HG03045 (cell line): ENCODE data around the gene TP73.

Source experiments
- ATAC-seq: cut with Tn5 transposase; IDR thresholded peaks from one replicate; pipeline ENCODE4 v1.9.1; 2021; ENCODE audit warnings: mild to moderate bottlenecking, moderate library complexity; ENCODE audit not compliant: unreplicated experiment

The TP73 gene

GRCh38 chr1:3651930-3652547, at the start of gene TP73:
TP73 (plus strand) TSS chr1:3652516; CDS start chr1:3682366, 29,850 bp downstream.
- no peak for ATAC-seq

GRCh38 chr1:3603156-3603555, 49.2 kb upstream of the TP73 start:
- ATAC-seq = no peak

GRCh38 chr1:3603571-3604467, 48.5 kb upstream of the TP73 start:
- ATAC-seq = no peak

- no peak for ATAC-seq
These were observed 47.8 kb upstream of the TP73 start for GRCh38 chr1:3604468-3604974.

GRCh38 chr1:3604997-3605823, 47.1 kb upstream of the TP73 start:
- no peak for ATAC-seq

- no peak for ATAC-seq
These were observed 45.3 kb upstream of the TP73 start for GRCh38 chr1:3606779-3607702.

- no peak for ATAC-seq
These were observed 44.6 kb upstream of the TP73 start for GRCh38 chr1:3607703-3608065.

GRCh38 chr1:3608154-3608553, 44.2 kb upstream of the TP73 start:
- ATAC-seq = no peak

- no peak for ATAC-seq
These were observed 43.1 kb upstream of the TP73 start for GRCh38 chr1:3609016-3609768.

GRCh38 chr1:3609769-3610526, 42.4 kb upstream of the TP73 start:
- ATAC-seq = no peak

- no peak for ATAC-seq
These were observed 41.7 kb upstream of the TP73 start for GRCh38 chr1:3610527-3611169.

GRCh38 chr1:3611170-3612019, 40.9 kb upstream of the TP73 start, which contains the start of gene MEGF6:
MEGF6 (minus strand) TSS chr1:3611508; CDS start chr1:3611268, 240 bp downstream.
- ATAC-seq = no peak

GRCh38 chr1:3612123-3612522, 40.2 kb upstream of the TP73 start:
- no peak for ATAC-seq

GRCh38 chr1:3614755-3615742, 37.3 kb upstream of the TP73 start:
- ATAC-seq = no peak

- ATAC-seq = no peak
These were observed 35.5 kb upstream of the TP73 start for GRCh38 chr1:3616861-3617260.

- ATAC-seq = no peak
These were observed 34.4 kb upstream of the TP73 start for GRCh38 chr1:3617806-3618345.
